MCF 10A (cell line): Measurements from ENCODE around the gene LPGAT1. TPM values are rescaled to one million over a fixed set of nuclear protein-coding genes. Genes with fewer than 3 reads are reported as not detected.
A peak's percentile ranks its signal among the peaks of the same experiment; 100 is the strongest.

Experiments
- BruUV-seq: library from RNA; stranded (reverse); fragments of 400-500 nt; replicated peaks from 2 replicates; lab custom pipeline; 2021; lab: Mats Ljungman, UMichigan
- CTCF ChIA-PET: fragments of 300-600 bp; sonication (Branson Sonifier 250); formaldehyde crosslinking; extraction: SDS; loops from one replicate; lab custom pipeline; 2021; ENCODE audit warnings: antibody characterized with exemption, inconsistent platforms; lab: Yijun Ruan, JAX
- POLR2A ChIA-PET: fragments of 300-600, 350-650 bp; sonication (Branson Sonifier 250); formaldehyde crosslinking; extraction: SDS; loops from one replicate; lab custom pipeline; 2020; ENCODE audit warnings: antibody characterized with exemption, inconsistent platforms; lab: Yijun Ruan, JAX
- DNase-seq: peaks from one replicate; pipeline ENCODE4 v3.0.0-alpha.2; 2018; ENCODE audit not compliant: unreplicated experiment
- H3K27ac Mint-ChIP-seq: one replicate; pipeline ENCODE4 v1.8.0; 2022; ENCODE audit warnings: mild to moderate bottlenecking, low read depth, mixed read lengths; ENCODE audit not compliant: unreplicated experiment
- H3K27me3 Mint-ChIP-seq: one replicate; pipeline ENCODE4 v1.8.0; 2022; ENCODE audit warnings: mixed read lengths; ENCODE audit not compliant: insufficient read depth, unreplicated experiment
- H3K36me3 Mint-ChIP-seq: one replicate; pipeline ENCODE4 v1.8.0; 2022; ENCODE audit warnings: mild to moderate bottlenecking, moderate library complexity, mixed read lengths; ENCODE audit not compliant: insufficient read depth, unreplicated experiment
- H3K4me1 Mint-ChIP-seq: one replicate; pipeline ENCODE4 v1.8.0; 2022; ENCODE audit warnings: mixed read lengths; ENCODE audit not compliant: insufficient read depth, unreplicated experiment
- H3K4me3 Mint-ChIP-seq: one replicate; pipeline ENCODE4 v1.8.0; 2022; ENCODE audit warnings: mild to moderate bottlenecking, moderate library complexity, mixed read lengths; ENCODE audit not compliant: unreplicated experiment
- H3K9me3 Mint-ChIP-seq: one replicate; pipeline ENCODE4 v1.8.0; 2022; ENCODE audit warnings: mixed read lengths; ENCODE audit not compliant: unreplicated experiment
- intact Hi-C: fragments of 100-400 bp; cut with micrococcal nuclease; formaldehyde crosslinking; loops from 2 replicates; pipeline ENCODE4 v1.14.1; 2022
- total RNA-seq: library from RNA; stranded (reverse); gene quantifications from 2 replicates; pipeline ENCODE4 v1.2.3, GENCODE V29; 2022
- TF ChIP-seq, protein P1 (sequence below): fragments of 200-600 bp; IDR thresholded peaks from one replicate; pipeline ENCODE4 v1.8.0; 2022; ENCODE audit warnings: antibody characterized with exemption, mild to moderate bottlenecking; ENCODE audit not compliant: unreplicated experiment

LPGAT1 gene
- total RNA-seq, 1 experiment from 2014 or later = 76.2 TPM

DNA sequence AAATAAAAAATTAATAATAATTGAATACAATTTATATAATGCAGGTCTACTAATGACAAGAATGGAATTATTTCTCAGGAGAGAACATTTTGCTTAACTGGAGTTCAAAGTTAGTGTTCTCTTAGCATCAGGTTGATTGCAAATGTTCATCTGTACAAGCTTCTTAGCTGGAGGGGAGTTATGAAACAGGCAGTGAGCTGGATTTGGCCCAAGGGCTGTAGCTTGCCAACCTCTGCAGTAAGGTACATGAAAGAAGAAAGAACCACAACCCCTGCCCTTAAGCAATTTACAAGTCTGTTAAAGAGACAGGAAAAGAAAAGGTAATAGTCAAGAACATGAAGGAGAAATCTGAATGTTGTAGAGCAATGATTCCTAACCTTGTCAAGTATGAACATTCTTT, 17.0 kb downstream of the LPGAT1 start:
- BruUV-seq = no TSS peak
- DNase-seq = peak; percentile 93
- Mint-ChIP-seq H3K27me3 (no peaks in the 10 kb centered on the region), H3K4me3 (no peak overlapping the region), H3K4me1 (peaks cover 7% of the 10 kb centered on the region), H3K9me3 (no peaks in the 10 kb centered on the region), H3K36me3 (peaks cover 23% of the 10 kb centered on the region), H3K27ac (no peak overlapping the region)
- ChIA-PET POLR2A (interaction anchor here (0.6 to 6.4 kb wide), 13 partner anchors 11 to 225 kb away, joined by 3 to 77 read pairs (median 5); no protein-coding TSS in a partner anchor), CTCF (interaction anchor here (0.5 to 20.1 kb wide), 9 partner anchors 14 to 222 kb away, joined by 3 to 286 read pairs (median 6); partner anchors contain the start of genes DTL and INTS7)
- intact Hi-C loops = no loop called here
- TF ChIP-seq, protein P1, sequence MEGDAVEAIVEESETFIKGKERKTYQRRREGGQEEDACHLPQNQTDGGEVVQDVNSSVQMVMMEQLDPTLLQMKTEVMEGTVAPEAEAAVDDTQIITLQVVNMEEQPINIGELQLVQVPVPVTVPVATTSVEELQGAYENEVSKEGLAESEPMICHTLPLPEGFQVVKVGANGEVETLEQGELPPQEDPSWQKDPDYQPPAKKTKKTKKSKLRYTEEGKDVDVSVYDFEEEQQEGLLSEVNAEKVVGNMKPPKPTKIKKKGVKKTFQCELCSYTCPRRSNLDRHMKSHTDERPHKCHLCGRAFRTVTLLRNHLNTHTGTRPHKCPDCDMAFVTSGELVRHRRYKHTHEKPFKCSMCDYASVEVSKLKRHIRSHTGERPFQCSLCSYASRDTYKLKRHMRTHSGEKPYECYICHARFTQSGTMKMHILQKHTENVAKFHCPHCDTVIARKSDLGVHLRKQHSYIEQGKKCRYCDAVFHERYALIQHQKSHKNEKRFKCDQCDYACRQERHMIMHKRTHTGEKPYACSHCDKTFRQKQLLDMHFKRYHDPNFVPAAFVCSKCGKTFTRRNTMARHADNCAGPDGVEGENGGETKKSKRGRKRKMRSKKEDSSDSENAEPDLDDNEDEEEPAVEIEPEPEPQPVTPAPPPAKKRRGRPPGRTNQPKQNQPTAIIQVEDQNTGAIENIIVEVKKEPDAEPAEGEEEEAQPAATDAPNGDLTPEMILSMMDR = no peak

DNA sequence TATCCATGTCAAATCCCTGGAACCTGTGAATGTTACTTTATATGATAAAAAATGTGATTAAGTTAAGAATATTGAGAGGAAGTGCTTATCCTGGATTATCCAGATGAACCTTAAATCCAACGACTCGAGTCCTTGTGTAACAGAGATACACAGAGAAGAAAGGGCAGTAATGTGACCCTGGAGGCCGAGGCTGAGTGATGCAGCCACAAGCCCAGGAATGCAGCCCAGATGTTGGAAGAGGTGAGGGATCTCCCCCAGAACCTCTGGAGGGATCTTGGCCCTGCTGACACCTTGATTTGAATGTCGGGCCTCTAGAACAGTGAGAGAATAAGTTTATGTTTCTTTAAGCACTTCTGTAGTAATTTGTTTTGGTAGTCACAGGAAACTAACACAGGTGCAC, 18.0 kb downstream of the LPGAT1 start:
- POLR2A ChIA-PET = interaction anchor here (1.4 to 6.4 kb wide), 10 partner anchors 10 to 132 kb away, joined by 3 to 77 read pairs (median 6); no protein-coding TSS in a partner anchor
- BruUV-seq = no TSS peak
- H3K27ac Mint-ChIP-seq = no peak overlapping the region
- intact Hi-C loops = no loop called here
- no peak for DNase-seq
- CTCF ChIA-PET = interaction anchor here (0.6 to 20.1 kb wide), 8 partner anchors 9 to 1318 kb away, joined by 3 to 286 read pairs (median 6); partner anchors contain the start of genes DTL and INTS7
- TF ChIP-seq, protein P1 = no peak
- no peak overlapping the region for H3K4me3 Mint-ChIP-seq
- H3K27me3 Mint-ChIP-seq = no peaks in the 10 kb centered on the region
- peaks cover 31% of the 10 kb centered on the region for H3K36me3 Mint-ChIP-seq
- H3K4me1 Mint-ChIP-seq = peaks cover 7% of the 10 kb centered on the region
- H3K9me3 Mint-ChIP-seq = no peaks in the 10 kb centered on the region

DNA sequence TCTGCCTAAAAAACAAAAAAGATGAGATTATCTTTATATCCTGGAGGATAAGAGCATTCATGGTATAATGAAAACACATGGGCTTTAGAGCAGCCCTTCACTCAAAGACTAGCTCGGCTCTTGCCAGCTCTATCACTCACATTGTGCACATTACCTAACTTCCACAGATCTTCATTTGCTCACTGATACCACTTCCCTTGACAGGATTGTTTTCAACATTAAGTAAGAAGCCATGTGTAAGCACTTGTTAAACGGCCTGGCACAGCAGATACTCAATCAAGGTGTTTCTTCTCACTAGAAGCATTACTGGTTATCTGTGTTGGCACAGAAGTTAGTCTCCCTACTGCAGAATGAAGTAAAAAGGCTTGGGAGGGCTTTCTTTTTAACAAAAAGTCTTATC, 18.7 kb downstream of the LPGAT1 start:
- H3K36me3 Mint-ChIP-seq = peaks cover 38% of the 10 kb centered on the region
- ChIA-PET POLR2A (no interaction called here), CTCF (interaction anchor here (0.6 to 20.1 kb wide), 8 partner anchors 8 to 496 kb away, joined by 3 to 286 read pairs (median 3); no protein-coding TSS in a partner anchor)
- no peaks in the 10 kb centered on the region for H3K9me3 Mint-ChIP-seq
- no TSS peak for BruUV-seq
- TF ChIP-seq, protein P1 = no peak
- DNase-seq = no peak
- no peak overlapping the region for H3K27ac Mint-ChIP-seq
- H3K4me3 Mint-ChIP-seq = no peak overlapping the region
- peaks cover 7% of the 10 kb centered on the region for H3K4me1 Mint-ChIP-seq
- intact Hi-C loops = no loop called here
- no peaks in the 10 kb centered on the region for H3K27me3 Mint-ChIP-seq

DNA sequence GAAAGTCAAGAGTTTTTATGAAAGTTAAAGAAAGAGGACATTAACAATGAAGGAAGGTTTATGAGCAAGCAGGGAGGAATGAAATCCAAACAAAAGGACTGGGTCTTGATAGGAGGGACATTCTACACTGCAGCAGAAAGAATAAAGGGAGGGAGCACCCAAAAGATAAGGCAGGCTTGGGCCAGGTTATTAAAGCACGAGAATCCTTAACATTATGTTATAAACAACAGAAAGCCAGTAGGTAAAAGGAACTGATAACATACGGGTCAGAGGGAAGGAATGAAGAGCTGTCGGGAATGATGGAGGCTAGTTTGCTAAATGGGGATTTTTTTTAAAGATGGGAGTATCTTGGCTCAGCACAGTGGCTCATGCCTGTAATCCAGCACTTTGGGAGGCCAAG, 19.4 kb downstream of the LPGAT1 start:
- Mint-ChIP-seq H3K4me3 (no peak overlapping the region), H3K27ac (no peak overlapping the region), H3K9me3 (no peaks in the 10 kb centered on the region), H3K36me3 (peaks cover 41% of the 10 kb centered on the region), H3K4me1 (peaks cover 7% of the 10 kb centered on the region), H3K27me3 (no peaks in the 10 kb centered on the region)
- CTCF ChIA-PET = interaction anchor here (0.7 to 20.1 kb wide), 8 partner anchors 13 to 260 kb away, joined by 3 to 286 read pairs (median 4); no protein-coding TSS in a partner anchor
- POLR2A ChIA-PET = interaction anchor here (0.6 to 1.4 kb wide), 2 partner anchors 22 to 76 kb away, joined by 3 read pairs; no protein-coding TSS in a partner anchor
- intact Hi-C loops = no loop called here
- TF ChIP-seq, protein P1 = no peak
- no peak for DNase-seq
- BruUV-seq = no TSS peak
